OCI-LY1 (cell line): ENCODE data around the gene UPP2.

ENCODE experiments used
- EZH2 ChIP-seq: fragments of 200-600 bp; sonication (generic), shearing (Covaris generic); IDR thresholded peaks from 2 replicates; pipeline ENCODE4 v1.8.0; 2017; ENCODE audit warnings: borderline replicate concordance, mixed run types, mild to moderate bottlenecking, antibody characterized with exemption, low read length, moderate library complexity, mixed read lengths
- TF ChIP-seq, protein P1 (sequence below): fragments of 200-600 bp; sonication (generic), shearing (Covaris generic); IDR thresholded peaks from 2 replicates; pipeline ENCODE4 v1.5.1; 2017; ENCODE audit warnings: mild to moderate bottlenecking, antibody characterized with exemption, low read length, moderate library complexity, mixed read lengths

DNA sequence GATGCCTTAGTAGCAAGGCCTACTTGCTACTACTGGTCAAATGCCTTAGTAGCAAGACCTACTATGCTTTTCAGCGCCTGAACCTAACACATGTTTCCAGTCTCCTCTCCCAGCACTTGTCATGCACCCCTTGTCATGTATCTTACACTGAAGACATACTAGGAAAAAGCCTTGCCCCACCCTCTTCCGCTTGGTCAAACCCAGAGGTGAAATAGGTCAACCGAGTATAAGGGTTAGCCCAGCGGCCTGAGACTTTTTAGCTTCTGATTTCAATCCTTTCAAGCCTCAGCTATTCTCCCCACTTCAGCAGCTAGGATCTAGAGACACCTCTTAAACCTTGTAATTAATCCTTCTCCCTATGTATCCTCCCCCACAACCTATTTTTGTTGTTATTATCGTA, 73.3 kb downstream of the UPP2 start:
- TF ChIP-seq, protein P1, sequence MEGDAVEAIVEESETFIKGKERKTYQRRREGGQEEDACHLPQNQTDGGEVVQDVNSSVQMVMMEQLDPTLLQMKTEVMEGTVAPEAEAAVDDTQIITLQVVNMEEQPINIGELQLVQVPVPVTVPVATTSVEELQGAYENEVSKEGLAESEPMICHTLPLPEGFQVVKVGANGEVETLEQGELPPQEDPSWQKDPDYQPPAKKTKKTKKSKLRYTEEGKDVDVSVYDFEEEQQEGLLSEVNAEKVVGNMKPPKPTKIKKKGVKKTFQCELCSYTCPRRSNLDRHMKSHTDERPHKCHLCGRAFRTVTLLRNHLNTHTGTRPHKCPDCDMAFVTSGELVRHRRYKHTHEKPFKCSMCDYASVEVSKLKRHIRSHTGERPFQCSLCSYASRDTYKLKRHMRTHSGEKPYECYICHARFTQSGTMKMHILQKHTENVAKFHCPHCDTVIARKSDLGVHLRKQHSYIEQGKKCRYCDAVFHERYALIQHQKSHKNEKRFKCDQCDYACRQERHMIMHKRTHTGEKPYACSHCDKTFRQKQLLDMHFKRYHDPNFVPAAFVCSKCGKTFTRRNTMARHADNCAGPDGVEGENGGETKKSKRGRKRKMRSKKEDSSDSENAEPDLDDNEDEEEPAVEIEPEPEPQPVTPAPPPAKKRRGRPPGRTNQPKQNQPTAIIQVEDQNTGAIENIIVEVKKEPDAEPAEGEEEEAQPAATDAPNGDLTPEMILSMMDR = no peak
- TF ChIP-seq EZH2 = no peak
